ENCODE results near the gene CABP1. TPM values are rescaled to one million over a fixed set of nuclear protein-coding genes. Genes with fewer than 3 reads are reported as not detected.
"Not testable (repeated sequence)": the region's sequence is repeated elsewhere in the genome, so short reads cannot be mapped to it uniquely, and the experiment has no call there.

The CABP1 gene
- total RNA-seq, 1 donor from 2014 or later = 0.83 TPM

DNA sequence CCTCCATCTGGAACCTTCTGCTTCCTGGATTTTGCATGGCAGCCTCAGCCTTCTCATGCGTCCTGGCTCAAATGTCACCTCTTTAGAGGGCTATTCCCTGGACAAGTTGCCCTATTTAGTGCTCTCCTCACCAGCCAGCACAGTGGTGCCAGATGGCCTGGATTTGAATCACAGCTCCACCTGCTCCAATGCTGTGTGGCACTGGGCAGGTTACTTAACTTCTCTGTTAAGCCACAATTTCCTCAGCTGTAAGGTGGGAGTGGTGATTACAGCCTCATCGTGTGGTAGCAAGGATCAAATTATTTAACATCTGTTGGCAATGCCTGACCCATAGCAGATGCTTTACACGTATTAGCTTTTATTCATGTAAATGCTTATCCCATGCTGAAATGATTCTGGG, 42.6 kb upstream of the CABP1 start:
- peaks cover 10% of the 10 kb centered on the region for H3K4me1 Mint-ChIP-seq (ENCODE audit: low read depth, unreplicated experiment)
- no peak overlapping the region for H3K4me3 Mint-ChIP-seq (ENCODE audit: unreplicated experiment)
- peaks cover 2% of the 10 kb centered on the region for H3K27me3 Mint-ChIP-seq (ENCODE audit: unreplicated experiment)
- peaks cover 4% of the 10 kb centered on the region for H3K9me3 Mint-ChIP-seq (ENCODE audit: unreplicated experiment)
- TF ChIP-seq, protein P1, sequence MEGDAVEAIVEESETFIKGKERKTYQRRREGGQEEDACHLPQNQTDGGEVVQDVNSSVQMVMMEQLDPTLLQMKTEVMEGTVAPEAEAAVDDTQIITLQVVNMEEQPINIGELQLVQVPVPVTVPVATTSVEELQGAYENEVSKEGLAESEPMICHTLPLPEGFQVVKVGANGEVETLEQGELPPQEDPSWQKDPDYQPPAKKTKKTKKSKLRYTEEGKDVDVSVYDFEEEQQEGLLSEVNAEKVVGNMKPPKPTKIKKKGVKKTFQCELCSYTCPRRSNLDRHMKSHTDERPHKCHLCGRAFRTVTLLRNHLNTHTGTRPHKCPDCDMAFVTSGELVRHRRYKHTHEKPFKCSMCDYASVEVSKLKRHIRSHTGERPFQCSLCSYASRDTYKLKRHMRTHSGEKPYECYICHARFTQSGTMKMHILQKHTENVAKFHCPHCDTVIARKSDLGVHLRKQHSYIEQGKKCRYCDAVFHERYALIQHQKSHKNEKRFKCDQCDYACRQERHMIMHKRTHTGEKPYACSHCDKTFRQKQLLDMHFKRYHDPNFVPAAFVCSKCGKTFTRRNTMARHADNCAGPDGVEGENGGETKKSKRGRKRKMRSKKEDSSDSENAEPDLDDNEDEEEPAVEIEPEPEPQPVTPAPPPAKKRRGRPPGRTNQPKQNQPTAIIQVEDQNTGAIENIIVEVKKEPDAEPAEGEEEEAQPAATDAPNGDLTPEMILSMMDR (IDR thresholded peaks at IDR 0.05; ENCODE audit: partially characterized antibody, unreplicated experiment) = no peak
- no peak overlapping the region for H3K27ac Mint-ChIP-seq (ENCODE audit: unreplicated experiment)
- no peak for DNase-seq
- H3K36me3 Mint-ChIP-seq (ENCODE audit: unreplicated experiment) = no peaks in the 10 kb centered on the region

DNA sequence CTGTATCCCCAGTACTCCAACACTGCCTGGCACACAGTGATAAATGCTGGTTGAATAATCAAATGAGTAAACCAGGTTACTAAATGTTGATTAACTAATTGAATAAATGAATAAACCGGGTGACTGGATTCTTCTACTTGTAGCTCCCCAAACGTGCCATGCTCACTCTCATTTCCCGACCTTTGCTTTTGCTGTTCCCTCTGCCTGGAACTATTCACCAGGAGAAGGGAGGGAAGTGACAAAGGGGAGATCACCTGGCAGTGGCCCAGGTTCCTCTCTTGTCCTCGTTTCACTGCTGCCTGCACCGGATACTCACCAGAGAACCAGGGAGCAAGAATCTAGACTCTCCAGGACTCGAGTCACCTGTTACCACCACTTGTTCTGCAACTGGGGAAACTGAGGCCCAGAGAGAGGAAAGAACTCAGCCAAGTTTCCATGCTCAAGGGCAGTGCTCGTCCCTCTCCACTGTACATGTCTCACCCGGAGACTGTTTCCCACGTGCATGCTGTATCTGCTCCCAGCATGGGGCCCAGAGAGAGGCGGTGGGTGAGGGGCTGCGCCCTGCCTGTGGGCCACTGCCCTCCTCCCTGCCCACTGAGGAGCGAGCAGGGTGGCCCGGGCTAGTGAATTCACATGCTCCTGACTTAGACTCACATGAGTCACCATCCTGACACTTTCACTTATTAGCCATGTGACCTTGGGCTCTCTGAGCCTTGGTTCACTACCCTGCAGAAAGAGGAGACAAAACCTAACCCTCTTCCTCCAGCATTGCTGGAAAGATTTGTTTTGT, 41.6 kb upstream of the CABP1 start:
- Mint-ChIP-seq H3K27ac (ENCODE audit: unreplicated experiment) (no peak overlapping the region), H3K27me3 (ENCODE audit: unreplicated experiment) (peaks cover 2% of the 10 kb centered on the region), H3K4me3 (ENCODE audit: unreplicated experiment) (no peak overlapping the region), H3K9me3 (ENCODE audit: unreplicated experiment) (peaks cover 4% of the 10 kb centered on the region), H3K36me3 (ENCODE audit: unreplicated experiment) (no peaks in the 10 kb centered on the region), H3K4me1 (ENCODE audit: low read depth, unreplicated experiment) (peaks cover 10% of the 10 kb centered on the region)
- no peak for DNase-seq
- TF ChIP-seq, protein P1 (IDR thresholded peaks at IDR 0.05; ENCODE audit: partially characterized antibody, unreplicated experiment) = no peak

DNA sequence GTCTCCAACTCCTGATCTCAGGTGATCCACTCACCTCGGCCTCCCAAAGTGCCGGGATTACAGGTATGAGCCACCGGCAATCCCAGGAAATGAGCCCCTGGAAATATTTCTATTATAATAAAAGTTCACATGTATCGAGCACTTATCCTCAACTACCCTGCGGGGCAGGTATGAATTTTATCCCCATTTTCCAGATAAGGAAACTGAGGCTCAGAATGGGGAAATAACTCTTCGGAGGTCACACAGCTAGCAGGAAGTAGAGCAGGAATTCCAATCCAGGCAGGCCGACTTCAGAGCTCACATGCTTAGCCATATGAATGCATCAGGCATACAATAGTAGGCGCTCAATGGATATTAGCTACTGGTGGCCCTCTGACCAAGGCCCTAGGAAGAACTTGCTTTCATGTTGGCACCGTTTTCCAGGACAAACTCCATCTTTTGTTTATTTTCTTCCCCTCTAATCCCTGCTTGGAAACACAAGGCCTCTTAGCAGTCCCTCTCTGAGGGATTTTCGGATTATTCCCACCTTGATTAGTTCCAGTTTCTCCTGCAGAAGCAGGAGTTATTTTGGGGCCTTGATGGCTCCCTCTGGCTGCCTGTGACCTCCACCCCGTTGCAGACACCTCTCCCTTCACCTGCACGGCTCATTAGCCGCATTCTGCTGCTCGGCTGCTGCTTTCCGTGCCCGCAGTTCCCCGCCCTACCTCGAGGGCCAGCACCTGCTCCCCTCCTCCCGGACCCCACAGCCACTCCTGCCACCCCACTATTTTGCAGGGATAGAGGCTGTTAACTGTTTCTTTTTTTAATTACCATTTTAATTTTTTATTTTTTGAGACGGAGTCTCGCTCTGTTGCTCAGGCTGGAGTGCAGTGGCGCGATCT, 40.5 kb upstream of the CABP1 start:
- H3K27ac Mint-ChIP-seq (ENCODE audit: unreplicated experiment) = no peak overlapping the region
- H3K36me3 Mint-ChIP-seq (ENCODE audit: unreplicated experiment) = no peaks in the 10 kb centered on the region
- H3K4me3 Mint-ChIP-seq (ENCODE audit: unreplicated experiment) = no peak overlapping the region
- peaks cover 2% of the 10 kb centered on the region for H3K27me3 Mint-ChIP-seq (ENCODE audit: unreplicated experiment)
- peaks cover 4% of the 10 kb centered on the region for H3K9me3 Mint-ChIP-seq (ENCODE audit: unreplicated experiment)
- TF ChIP-seq, protein P1 (IDR thresholded peaks at IDR 0.05; ENCODE audit: partially characterized antibody, unreplicated experiment) = no peak
- DNase-seq = no peak
- peaks cover 10% of the 10 kb centered on the region for H3K4me1 Mint-ChIP-seq (ENCODE audit: low read depth, unreplicated experiment)

DNA sequence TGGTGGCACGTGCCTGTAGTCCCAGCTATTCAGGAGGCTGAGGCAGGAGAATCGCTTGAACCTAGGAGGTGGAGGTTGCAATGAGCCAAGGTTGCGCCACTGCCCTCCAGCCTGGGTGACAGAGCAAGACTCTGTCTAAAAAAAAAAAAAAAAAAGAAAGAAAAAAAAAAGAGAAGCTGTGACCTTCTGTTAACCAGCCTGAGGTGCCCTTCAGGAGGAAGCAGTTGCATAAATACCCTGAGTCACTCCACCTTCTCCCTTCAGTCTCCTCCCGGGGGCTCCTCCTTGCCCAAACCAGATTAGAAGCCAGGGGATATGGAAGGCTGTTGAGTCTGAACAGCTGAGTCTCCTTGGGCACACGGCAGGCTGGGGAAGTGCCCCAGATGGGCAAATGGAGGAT, 38.0 kb upstream of the CABP1 start:
- DNase-seq; H3K27me3 Mint-ChIP-seq (ENCODE audit: unreplicated experiment); H3K4me3 Mint-ChIP-seq (ENCODE audit: unreplicated experiment); H3K27ac Mint-ChIP-seq (ENCODE audit: unreplicated experiment); H3K36me3 Mint-ChIP-seq (ENCODE audit: unreplicated experiment); H3K9me3 Mint-ChIP-seq (ENCODE audit: unreplicated experiment): not testable (repeated sequence)
- peaks cover 10% of the 10 kb centered on the region for H3K4me1 Mint-ChIP-seq (ENCODE audit: low read depth, unreplicated experiment)

DNA sequence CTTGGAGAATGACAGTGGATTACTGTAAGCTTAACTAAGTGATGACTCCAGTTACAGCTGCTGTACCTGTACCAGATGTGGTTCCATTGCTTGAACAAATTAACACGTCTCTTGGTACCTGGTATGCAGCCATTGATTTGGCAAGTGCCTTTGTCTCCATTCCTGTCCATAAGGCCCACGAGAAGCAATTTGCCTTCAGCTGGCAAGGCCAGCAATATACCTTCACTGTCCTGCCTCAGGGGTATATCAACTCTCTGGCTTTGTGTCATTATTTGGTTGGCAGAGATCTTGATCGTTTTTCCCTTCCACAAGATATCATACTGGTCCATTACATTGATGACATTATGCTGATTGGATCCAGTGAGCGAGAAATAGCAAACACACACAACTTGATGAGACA, 29.9 kb upstream of the CABP1 start:
- no peak overlapping the region for H3K4me3 Mint-ChIP-seq (ENCODE audit: unreplicated experiment)
- H3K4me1 Mint-ChIP-seq (ENCODE audit: low read depth, unreplicated experiment) = no peaks in the 10 kb centered on the region
- no peak for DNase-seq
- H3K27me3 Mint-ChIP-seq (ENCODE audit: unreplicated experiment) = peaks cover 4% of the 10 kb centered on the region
- H3K27ac Mint-ChIP-seq (ENCODE audit: unreplicated experiment) = no peak overlapping the region
- no peaks in the 10 kb centered on the region for H3K36me3 Mint-ChIP-seq (ENCODE audit: unreplicated experiment)
- H3K9me3 Mint-ChIP-seq (ENCODE audit: unreplicated experiment) = no peaks in the 10 kb centered on the region
- TF ChIP-seq, protein P1 (IDR thresholded peaks at IDR 0.05; ENCODE audit: partially characterized antibody, unreplicated experiment) = no peak

DNA sequence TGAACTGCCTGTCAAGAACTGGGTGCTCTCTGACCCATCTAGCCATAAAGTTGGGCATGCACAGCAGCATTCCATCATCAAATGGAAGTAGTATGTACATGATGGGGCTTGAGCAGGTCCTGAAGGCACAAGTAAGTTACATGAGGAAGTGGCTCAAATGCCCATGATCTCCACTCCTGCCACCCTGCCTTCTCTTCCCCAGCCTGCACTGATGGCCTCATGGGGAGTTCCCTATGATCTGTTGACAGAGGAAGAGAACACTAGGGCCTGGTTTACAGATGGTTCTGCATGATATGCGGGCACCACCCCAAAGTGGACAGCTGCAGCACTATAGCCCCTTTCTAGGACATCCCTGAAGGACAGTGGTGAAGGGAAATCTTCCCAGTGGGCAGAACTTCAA, 28.9 kb upstream of the CABP1 start:
- H3K4me1 Mint-ChIP-seq (ENCODE audit: low read depth, unreplicated experiment); H3K36me3 Mint-ChIP-seq (ENCODE audit: unreplicated experiment); H3K9me3 Mint-ChIP-seq (ENCODE audit: unreplicated experiment); H3K27me3 Mint-ChIP-seq (ENCODE audit: unreplicated experiment); H3K27ac Mint-ChIP-seq (ENCODE audit: unreplicated experiment); DNase-seq: not testable (repeated sequence)
- peak overlapping the region; percentile 46 for H3K4me3 Mint-ChIP-seq (ENCODE audit: unreplicated experiment)
